ENCODE data around the gene ATP11A. TPM values are rescaled to one million over a fixed set of nuclear protein-coding genes. Genes with fewer than 3 reads are reported as not detected.

ATP11A gene
- total RNA-seq, 1 experiment from 2014 or later: 232 TPM

DNA sequence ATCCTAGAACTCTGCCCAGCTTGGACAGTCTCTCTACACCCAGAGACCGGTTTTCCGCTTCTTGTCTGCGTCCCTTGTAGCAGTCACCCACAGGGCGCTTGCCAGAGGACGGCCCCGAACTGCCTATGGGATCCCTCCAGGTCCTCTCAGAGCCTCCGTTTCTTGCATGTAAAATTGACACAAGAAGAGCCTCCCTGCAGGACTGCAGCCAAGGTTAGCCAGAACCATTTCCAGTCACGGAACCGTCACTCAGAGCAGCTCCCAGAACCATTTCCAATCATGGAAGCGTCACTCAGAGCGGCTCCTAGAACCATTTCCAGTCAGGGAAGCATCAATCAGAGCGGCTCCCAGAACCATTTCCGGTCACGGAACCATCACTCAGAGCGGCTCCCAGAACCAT, 65.5 kb downstream of the ATP11A start:
- Mint-ChIP-seq H3K27ac (ENCODE audit: unreplicated experiment) (peak overlapping the region; percentile 61), H3K4me3 (ENCODE audit: unreplicated experiment) (no peak overlapping the region), H3K4me1 (ENCODE audit: low read depth, unreplicated experiment) (peaks cover 10% of the 10 kb centered on the region), H3K9me3 (ENCODE audit: unreplicated experiment) (no peaks in the 10 kb centered on the region), H3K27me3 (ENCODE audit: insufficient read depth, unreplicated experiment) (no peaks in the 10 kb centered on the region), H3K36me3 (ENCODE audit: insufficient read depth, unreplicated experiment) (peaks cover 44% of the 10 kb centered on the region)
- Histone ChIP-seq H3K27me3 (replicated peaks; ENCODE audit: control insufficient read depth, insufficient read depth, low read length) (no peaks in the 10 kb centered on the region), H3K4me1 (peaks cover 19% of the 10 kb centered on the region), H3K36me3 (ENCODE audit: control insufficient read depth, insufficient read depth, low read length) (peaks cover 1% of the 10 kb centered on the region; the same call in 1 of the 2 replicates), H3K9me3 (no peaks in the 10 kb centered on the region), H3K4me3 (ENCODE audit: low read depth, low read length) (no peak overlapping the region)
- DNase-seq: no peak
- ChIA-PET POLR2A (no interaction called here), CTCF (no interaction called here)
- no TSS peak for BruUV-seq (replicated peaks)
- TF ChIP-seq, protein P1, sequence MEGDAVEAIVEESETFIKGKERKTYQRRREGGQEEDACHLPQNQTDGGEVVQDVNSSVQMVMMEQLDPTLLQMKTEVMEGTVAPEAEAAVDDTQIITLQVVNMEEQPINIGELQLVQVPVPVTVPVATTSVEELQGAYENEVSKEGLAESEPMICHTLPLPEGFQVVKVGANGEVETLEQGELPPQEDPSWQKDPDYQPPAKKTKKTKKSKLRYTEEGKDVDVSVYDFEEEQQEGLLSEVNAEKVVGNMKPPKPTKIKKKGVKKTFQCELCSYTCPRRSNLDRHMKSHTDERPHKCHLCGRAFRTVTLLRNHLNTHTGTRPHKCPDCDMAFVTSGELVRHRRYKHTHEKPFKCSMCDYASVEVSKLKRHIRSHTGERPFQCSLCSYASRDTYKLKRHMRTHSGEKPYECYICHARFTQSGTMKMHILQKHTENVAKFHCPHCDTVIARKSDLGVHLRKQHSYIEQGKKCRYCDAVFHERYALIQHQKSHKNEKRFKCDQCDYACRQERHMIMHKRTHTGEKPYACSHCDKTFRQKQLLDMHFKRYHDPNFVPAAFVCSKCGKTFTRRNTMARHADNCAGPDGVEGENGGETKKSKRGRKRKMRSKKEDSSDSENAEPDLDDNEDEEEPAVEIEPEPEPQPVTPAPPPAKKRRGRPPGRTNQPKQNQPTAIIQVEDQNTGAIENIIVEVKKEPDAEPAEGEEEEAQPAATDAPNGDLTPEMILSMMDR (IDR thresholded peaks at IDR 0.05; ENCODE audit: insufficient read depth in 1 of 2, low read depth in 1 of 2, low read length in 1 of 2, severe bottlenecking in 1 of 2, unreplicated experiment in 1 of 2): no peak
- intact Hi-C loops (cut with micrococcal nuclease; ENCODE audit: unreplicated experiment): no loop called here

DNA sequence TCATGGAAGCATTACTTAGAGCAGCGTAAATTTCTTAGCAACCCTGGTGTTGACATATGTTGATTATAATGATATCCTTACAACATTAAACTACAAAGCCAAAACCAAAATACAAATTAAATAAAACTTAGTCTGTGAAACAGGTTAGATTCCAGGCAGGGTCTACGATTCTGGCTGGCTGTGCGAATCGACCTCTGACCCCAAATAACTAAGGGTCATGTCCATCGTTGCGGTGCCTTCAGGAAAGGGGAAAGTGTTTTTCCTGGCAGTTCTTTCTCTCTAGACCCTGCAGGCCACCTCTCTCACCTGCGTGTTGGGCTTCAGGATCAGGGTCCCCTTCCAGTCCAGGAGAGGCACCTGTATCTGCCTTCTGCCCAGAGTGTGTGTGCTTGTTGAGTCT, 66.2 kb downstream of the ATP11A start:
- Histone ChIP-seq H3K4me1 (peaks cover 26% of the 10 kb centered on the region), H3K9me3 (no peaks in the 10 kb centered on the region), H3K27me3 (replicated peaks; ENCODE audit: control insufficient read depth, insufficient read depth, low read length) (no peaks in the 10 kb centered on the region), H3K4me3 (ENCODE audit: low read depth, low read length) (no peak overlapping the region), H3K36me3 (ENCODE audit: control insufficient read depth, insufficient read depth, low read length) (peaks cover 1% of the 10 kb centered on the region; the same call in 1 of the 2 replicates)
- Mint-ChIP-seq H3K4me1 (ENCODE audit: low read depth, unreplicated experiment) (peaks cover 10% of the 10 kb centered on the region), H3K27me3 (ENCODE audit: insufficient read depth, unreplicated experiment) (no peaks in the 10 kb centered on the region), H3K36me3 (ENCODE audit: insufficient read depth, unreplicated experiment) (peaks cover 44% of the 10 kb centered on the region), H3K9me3 (ENCODE audit: unreplicated experiment) (no peaks in the 10 kb centered on the region), H3K27ac (ENCODE audit: unreplicated experiment) (no peak overlapping the region), H3K4me3 (ENCODE audit: unreplicated experiment) (no peak overlapping the region)
- intact Hi-C loops (cut with micrococcal nuclease; ENCODE audit: unreplicated experiment): loop anchor here (2.0 kb wide), 1 partner anchor 33 kb away; no protein-coding TSS in a partner anchor
- no peak for DNase-seq
- CTCF ChIA-PET: no interaction called here
- TF ChIP-seq, protein P1 (IDR thresholded peaks at IDR 0.05; ENCODE audit: insufficient read depth in 1 of 2, low read depth in 1 of 2, low read length in 1 of 2, severe bottlenecking in 1 of 2, unreplicated experiment in 1 of 2): no peak
- no TSS peak for BruUV-seq (replicated peaks)
- POLR2A ChIA-PET: no interaction called here

DNA sequence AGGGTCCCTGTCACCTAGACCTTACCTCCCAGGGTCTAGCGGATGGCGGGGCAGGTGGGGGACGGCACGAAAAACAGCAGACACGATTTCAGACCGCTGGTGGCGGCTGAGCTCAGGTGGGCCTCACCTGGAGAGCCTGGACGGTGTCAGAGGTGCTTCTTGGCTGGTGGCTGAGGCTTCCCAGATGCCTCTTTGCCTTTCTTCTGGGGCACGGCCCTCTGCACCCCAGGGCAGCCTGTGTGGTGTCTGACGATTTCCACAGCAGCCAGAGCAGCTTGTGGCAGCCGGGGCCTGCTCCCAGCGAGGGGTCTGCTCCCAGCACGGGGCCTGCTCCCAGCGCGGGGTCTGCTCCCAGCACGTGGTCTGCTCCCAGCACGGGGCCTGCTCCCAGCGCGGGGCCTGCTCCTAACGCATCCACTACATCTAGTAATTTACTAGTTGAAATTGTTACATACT, 66.7 kb downstream of the ATP11A start:
- intact Hi-C loops (cut with micrococcal nuclease; ENCODE audit: unreplicated experiment): loop anchor here (2.0 kb wide), 1 partner anchor 34 kb away; no protein-coding TSS in a partner anchor
- Mint-ChIP-seq H3K4me3 (ENCODE audit: unreplicated experiment) (no peak overlapping the region), H3K9me3 (ENCODE audit: unreplicated experiment) (no peaks in the 10 kb centered on the region), H3K27me3 (ENCODE audit: insufficient read depth, unreplicated experiment) (no peaks in the 10 kb centered on the region), H3K27ac (ENCODE audit: unreplicated experiment) (peak overlapping the region; percentile 83), H3K4me1 (ENCODE audit: low read depth, unreplicated experiment) (peaks cover 10% of the 10 kb centered on the region), H3K36me3 (ENCODE audit: insufficient read depth, unreplicated experiment) (peaks cover 42% of the 10 kb centered on the region)
- H3K4me3 ChIP-seq (ENCODE audit: low read depth, low read length): no peak overlapping the region
- H3K4me1 ChIP-seq: peaks cover 26% of the 10 kb centered on the region
- TF ChIP-seq, protein P1 (IDR thresholded peaks at IDR 0.05; ENCODE audit: insufficient read depth in 1 of 2, low read depth in 1 of 2, low read length in 1 of 2, severe bottlenecking in 1 of 2, unreplicated experiment in 1 of 2): no peak
- H3K36me3 ChIP-seq (ENCODE audit: control insufficient read depth, insufficient read depth, low read length): peaks cover 1% of the 10 kb centered on the region; the same call in 1 of the 2 replicates
- no peaks in the 10 kb centered on the region for H3K27me3 ChIP-seq (replicated peaks; ENCODE audit: control insufficient read depth, insufficient read depth, low read length)
- POLR2A ChIA-PET: interaction anchor here (0.9 kb wide), 1 partner anchor 23 kb away, joined by 3 read pairs; no protein-coding TSS in a partner anchor
- no peak for DNase-seq
- CTCF ChIA-PET: no interaction called here
- BruUV-seq (replicated peaks): no TSS peak
- no peaks in the 10 kb centered on the region for H3K9me3 ChIP-seq

All from Caco-2 (cell line).